Right lobe of liver (tissue), 4 donors: ENCODE data around the gene FOXRED2.

Source experiments
- POLR2A ChIP-seq: fragments of 450-650 bp; IDR thresholded peaks from one replicate; pipeline ENCODE4 v1.6.1; 2017; ENCODE audit warnings: antibody characterized with exemption, mild to moderate bottlenecking
- TF ChIP-seq, protein P1 (sequence below), 4 donors: fragments of 200-600 bp in 3 of 4; fragments of 450-650 bp in 1 of 4; IDR thresholded peaks; one replicate each; pipeline versions ENCODE4 v1.5.1 to v1.8.0; 2016 to 2022; ENCODE audit warnings: antibody characterized with exemption in 4 of 4, mild to moderate bottlenecking in 2 of 4
- donor health status: DM: no; HTN: no; CAD: no.
- donor health status: DM: no; HTN: no; CAD: no.
- donor health status: DM: no; HTN: yes; CAD: no.

DNA sequence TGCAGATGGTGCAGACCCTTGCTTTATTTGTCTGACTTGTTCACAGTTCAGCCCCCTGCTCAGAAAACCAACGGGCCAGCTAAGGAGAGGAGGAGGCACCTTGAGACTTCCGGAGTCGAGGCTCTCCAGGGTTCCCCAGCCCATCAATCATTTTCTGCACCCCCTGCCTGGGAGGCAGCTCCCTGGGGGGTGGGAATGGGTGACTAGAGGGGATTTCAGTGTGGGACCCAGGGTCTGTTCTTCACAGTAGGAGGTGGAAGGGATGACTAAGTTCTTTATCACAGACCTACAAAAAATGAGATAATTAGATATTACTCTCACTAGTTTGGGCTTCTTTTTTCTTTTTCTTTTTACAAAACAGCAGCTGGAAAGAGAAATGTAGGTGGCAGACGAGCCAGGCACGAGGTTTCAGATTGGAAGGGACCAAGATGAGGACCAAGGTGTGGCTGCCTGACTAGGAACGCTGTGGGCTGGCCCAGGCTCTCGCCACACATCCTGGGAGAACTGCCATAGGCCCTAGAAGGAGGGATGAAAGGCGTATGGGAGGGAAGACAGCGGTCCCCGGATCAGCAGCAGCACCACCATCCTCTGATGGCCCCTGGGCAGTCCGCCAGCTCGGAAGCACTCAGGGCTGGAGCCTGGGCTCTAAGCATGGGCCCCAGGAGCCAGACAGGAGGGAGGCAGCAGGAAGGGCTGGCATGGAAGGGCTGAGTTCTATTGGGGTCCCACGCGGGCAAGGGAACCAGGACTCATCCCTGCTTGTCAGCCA is 39.6 kb downstream of the FOXRED2 start:
- TF ChIP-seq, protein P1, sequence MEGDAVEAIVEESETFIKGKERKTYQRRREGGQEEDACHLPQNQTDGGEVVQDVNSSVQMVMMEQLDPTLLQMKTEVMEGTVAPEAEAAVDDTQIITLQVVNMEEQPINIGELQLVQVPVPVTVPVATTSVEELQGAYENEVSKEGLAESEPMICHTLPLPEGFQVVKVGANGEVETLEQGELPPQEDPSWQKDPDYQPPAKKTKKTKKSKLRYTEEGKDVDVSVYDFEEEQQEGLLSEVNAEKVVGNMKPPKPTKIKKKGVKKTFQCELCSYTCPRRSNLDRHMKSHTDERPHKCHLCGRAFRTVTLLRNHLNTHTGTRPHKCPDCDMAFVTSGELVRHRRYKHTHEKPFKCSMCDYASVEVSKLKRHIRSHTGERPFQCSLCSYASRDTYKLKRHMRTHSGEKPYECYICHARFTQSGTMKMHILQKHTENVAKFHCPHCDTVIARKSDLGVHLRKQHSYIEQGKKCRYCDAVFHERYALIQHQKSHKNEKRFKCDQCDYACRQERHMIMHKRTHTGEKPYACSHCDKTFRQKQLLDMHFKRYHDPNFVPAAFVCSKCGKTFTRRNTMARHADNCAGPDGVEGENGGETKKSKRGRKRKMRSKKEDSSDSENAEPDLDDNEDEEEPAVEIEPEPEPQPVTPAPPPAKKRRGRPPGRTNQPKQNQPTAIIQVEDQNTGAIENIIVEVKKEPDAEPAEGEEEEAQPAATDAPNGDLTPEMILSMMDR (IDR thresholded peaks at IDR 0.05) = no peak
- TF ChIP-seq POLR2A = no peak
